Stimulated activated naive B cell treated with anti-CD40 and anti-IgM and Interleukin-4, amounts not matched to agents 10 μg/mL and 1 μg/mL and 100 μg/mL, for 72 hours (primary cell): ENCODE results near the gene MUC4.
"Not testable (repeated sequence)": the region's sequence is repeated elsewhere in the genome, so short reads cannot be mapped to it uniquely, and the experiment has no call there.

Experiments
- ATAC-seq, 2 donors: fragments of 150-1000 bp; cut with Tn5 transposase; replicated peaks; 2 replicates each; pipeline ENCODE4 v1.10.0; 2021; ENCODE audit warnings: moderate library complexity in 1 of 2
- DNase-seq: peaks from one replicate; pipeline ENCODE4 v3.0.0; 2021
- H3K27ac Mint-ChIP-seq: one replicate; pipeline ENCODE4 v1.8.0; 2022; ENCODE audit warnings: mild to moderate bottlenecking, mixed read lengths
- H3K27me3 Mint-ChIP-seq, 2 donors: one replicate each; pipeline ENCODE4 v1.8.0; 2022; ENCODE audit warnings: mixed read lengths in 2 of 2
- H3K36me3 Mint-ChIP-seq, 2 donors: one replicate each; pipeline ENCODE4 v1.8.0; 2022; ENCODE audit warnings: mixed read lengths in 2 of 2, mild to moderate bottlenecking in 1 of 2
- H3K4me1 Mint-ChIP-seq, 2 donors: one replicate each; pipeline ENCODE4 v1.8.0; 2022; ENCODE audit warnings: mixed read lengths in 2 of 2, mild to moderate bottlenecking in 1 of 2
- H3K4me3 Mint-ChIP-seq, 2 donors: one replicate each; pipeline ENCODE4 v1.8.0; 2022; ENCODE audit warnings: mild to moderate bottlenecking in 2 of 2, mixed read lengths in 2 of 2, moderate library complexity in 1 of 2
- H3K9me3 Mint-ChIP-seq, 2 donors: one replicate each; pipeline ENCODE4 v1.8.0; 2022; ENCODE audit warnings: mixed read lengths in 2 of 2, mild to moderate bottlenecking in 1 of 2

The MUC4 gene

DNA sequence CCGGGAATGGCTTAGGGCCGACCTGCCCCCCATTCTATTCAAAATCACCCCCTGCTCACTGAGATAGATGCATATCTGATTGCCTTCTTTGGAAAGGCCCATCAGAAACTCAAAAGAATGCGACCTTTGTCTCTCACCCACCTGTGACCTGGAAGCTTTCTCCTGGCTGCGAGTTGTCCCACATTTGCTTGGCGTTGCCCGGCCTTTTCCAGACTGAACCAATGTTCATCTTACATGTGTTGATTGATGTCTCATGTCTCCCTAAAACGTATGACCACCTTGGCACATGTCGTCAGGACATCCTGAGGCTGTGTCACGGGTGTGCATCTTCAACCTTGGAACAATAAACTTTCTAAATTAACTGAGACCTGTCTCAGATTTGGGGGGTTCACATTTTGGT lies 94.3 kb downstream of the MUC4 start:
- H3K36me3 Mint-ChIP-seq, result peaks cover 17 to 19% of the 10 kb centered on the region in 2 donors
- no peak for ATAC-seq
- H3K4me1 Mint-ChIP-seq, result peaks cover 14 to 25% of the 10 kb centered on the region in 2 donors
- no peak for DNase-seq
- H3K27ac Mint-ChIP-seq, result peak overlapping the region; percentile 6
- no peak overlapping the region for H3K4me3 Mint-ChIP-seq
- no peaks in the 10 kb centered on the region for H3K27me3 Mint-ChIP-seq
- H3K9me3 Mint-ChIP-seq, result peaks cover 2 to 3% of the 10 kb centered on the region in 2 donors

DNA sequence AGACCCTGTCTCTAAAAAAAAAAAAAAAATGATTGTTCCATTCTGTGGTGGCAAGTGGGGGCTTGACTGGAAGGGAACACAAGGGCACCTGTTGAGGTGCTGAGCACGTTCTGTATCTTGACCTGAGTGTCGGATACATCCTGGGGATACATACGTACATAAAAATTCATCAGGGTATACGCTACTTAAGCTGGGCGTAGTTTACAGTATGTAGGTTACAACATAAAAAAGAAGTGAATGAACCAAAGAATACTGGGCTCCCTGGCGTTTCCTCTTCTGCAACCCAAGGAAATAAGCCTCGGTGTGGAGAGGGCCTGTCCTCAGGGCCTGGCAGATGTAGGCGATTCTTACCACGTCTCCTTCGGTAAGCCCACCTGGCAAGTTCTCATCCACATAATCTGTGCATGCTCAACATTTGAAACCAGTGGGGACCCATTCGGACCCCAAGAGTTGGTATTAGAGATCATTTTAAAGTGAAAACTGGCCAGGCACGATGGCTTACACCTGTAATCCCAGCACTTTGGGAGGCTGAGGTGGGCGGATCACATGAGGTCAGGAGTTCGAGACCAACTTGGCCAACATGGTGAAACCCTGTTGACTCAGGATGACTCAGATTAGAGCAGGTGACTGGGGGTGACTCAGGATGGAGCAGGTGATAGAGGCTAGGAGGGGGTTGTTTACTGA lies 96.0 kb downstream of the MUC4 start:
- no peaks in the 10 kb centered on the region for H3K27me3 Mint-ChIP-seq
- peak; percentile 39 for DNase-seq
- H3K27ac Mint-ChIP-seq, result peak overlapping the region; percentile 37
- ATAC-seq, result peak; percentile 72 to 74
- peaks cover 23 to 24% of the 10 kb centered on the region in 2 donors for H3K36me3 Mint-ChIP-seq
- H3K4me1 Mint-ChIP-seq, result peaks cover 12 to 23% of the 10 kb centered on the region in 2 donors
- no peak overlapping the region for H3K4me3 Mint-ChIP-seq
- peaks cover 2 to 3% of the 10 kb centered on the region in 2 donors for H3K9me3 Mint-ChIP-seq

DNA sequence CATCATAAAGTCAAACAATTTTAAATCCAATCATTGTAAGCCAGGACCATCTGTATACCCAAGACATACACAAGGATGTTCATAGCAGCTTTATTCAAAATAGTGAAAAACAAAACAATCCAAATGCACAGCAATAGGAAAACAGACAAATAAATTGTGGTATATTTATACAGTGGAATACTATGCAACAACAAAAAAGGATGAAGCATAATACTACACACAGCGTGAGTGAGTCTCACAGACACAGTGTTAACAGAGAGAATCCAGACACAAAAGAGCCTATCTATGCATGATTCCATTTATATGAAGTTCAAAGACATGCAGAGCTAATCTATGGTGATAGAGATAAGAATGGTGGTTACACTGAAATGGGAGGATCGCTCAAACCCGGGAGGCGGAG lies 96.6 kb downstream of the MUC4 start:
- no peaks in the 10 kb centered on the region for H3K27me3 Mint-ChIP-seq
- H3K9me3 Mint-ChIP-seq, result peaks cover 2 to 3% of the 10 kb centered on the region in 2 donors
- DNase-seq, result no peak
- ATAC-seq, result no peak
- H3K4me3 Mint-ChIP-seq, result no peak overlapping the region
- peaks cover 12 to 20% of the 10 kb centered on the region in 2 donors for H3K4me1 Mint-ChIP-seq
- no peak overlapping the region for H3K27ac Mint-ChIP-seq
- H3K36me3 Mint-ChIP-seq, result peaks cover 24 to 27% of the 10 kb centered on the region in 2 donors

DNA sequence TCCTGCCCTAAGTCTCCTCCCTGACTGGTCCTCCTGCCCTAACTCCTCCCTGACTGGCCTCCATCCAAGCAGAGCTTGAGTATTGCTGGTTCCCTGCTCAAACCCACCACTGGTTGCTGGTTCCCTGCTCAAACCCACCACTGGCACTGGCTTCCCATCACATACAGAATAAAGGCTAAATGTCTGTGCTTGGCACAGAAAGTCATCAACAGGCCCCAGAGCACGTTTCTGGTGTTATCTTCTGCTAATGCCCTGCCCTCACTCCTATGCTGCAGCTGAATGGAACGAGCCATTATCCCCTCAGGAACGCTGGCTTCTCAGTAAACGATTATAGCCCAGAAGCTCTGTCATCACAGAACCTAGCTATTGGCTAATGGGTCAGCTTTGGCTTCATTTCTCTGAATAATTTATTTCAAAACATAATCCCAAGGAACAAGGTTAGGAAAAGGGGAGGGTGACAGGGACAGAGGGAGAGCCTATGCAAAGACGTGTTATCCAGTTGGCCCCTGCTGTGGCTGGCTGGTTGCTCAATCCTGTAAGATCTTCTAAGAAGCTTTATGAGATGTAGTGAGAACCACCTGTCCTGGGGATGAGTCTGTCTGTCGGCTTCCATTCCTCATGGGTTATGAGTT lies 97.2 kb downstream of the MUC4 start:
- ATAC-seq, result no peak
- H3K4me3 Mint-ChIP-seq, result no peak overlapping the region
- H3K4me1 Mint-ChIP-seq, result peaks cover 12 to 20% of the 10 kb centered on the region in 2 donors
- no peak overlapping the region for H3K27ac Mint-ChIP-seq
- no peak for DNase-seq
- peaks cover 2 to 3% of the 10 kb centered on the region in 2 donors for H3K9me3 Mint-ChIP-seq
- H3K36me3 Mint-ChIP-seq, result peaks cover 31 to 32% of the 10 kb centered on the region in 2 donors
- no peaks in the 10 kb centered on the region for H3K27me3 Mint-ChIP-seq

GRCh38 chr3:195713150-195713549 lies 98.6 kb downstream of the MUC4 start:
- H3K27me3 Mint-ChIP-seq, H3K9me3 Mint-ChIP-seq, H3K27ac Mint-ChIP-seq, ATAC-seq, H3K4me3 Mint-ChIP-seq, DNase-seq: not testable (repeated sequence)
- peaks cover 16 to 26% of the 10 kb centered on the region in 2 donors for H3K4me1 Mint-ChIP-seq
- H3K36me3 Mint-ChIP-seq, result peaks cover 42 to 46% of the 10 kb centered on the region in 2 donors

DNA sequence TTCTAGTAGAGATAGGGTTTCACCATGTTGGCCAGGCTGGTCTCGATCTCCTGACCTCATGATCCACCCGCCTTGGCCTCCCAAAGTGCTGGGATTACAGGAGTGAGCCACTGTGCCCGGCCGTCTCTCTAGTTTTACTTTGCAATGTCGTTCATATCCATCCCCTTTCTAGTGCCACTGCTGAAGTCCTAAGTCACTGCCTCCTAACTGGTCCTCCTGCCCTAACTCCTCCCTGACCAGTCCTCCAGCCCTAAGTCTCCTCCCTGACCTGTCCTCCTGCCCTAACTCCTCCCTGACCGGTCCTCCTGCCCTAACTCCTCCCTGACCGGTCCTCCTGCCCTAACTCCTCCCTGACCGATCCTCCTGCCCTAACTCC lies 99.2 kb downstream of the MUC4 start:
- H3K27ac Mint-ChIP-seq, DNase-seq, H3K27me3 Mint-ChIP-seq, H3K4me3 Mint-ChIP-seq, H3K9me3 Mint-ChIP-seq: not testable (repeated sequence)
- ATAC-seq, result peak; percentile 20 to 35
- Mint-ChIP-seq H3K4me1 (peaks cover 16 to 25% of the 10 kb centered on the region in 2 donors), H3K36me3 (peaks cover 43 to 46% of the 10 kb centered on the region in 2 donors)

- Mint-ChIP-seq H3K36me3 (peaks cover 43 to 46% of the 10 kb centered on the region in 2 donors), H3K9me3 (peaks cover 2 to 3% of the 10 kb centered on the region in 2 donors), H3K27ac (no peak overlapping the region), H3K4me3 (no peak overlapping the region), H3K27me3 (no peaks in the 10 kb centered on the region), H3K4me1 (peaks cover 12 to 19% of the 10 kb centered on the region in 2 donors)
- DNase-seq (no peak), ATAC-seq (peak; percentile 13 to 33)
Measured at GRCh38 chr3:195711813-195712534, 99.8 kb downstream of the MUC4 start.

DNA sequence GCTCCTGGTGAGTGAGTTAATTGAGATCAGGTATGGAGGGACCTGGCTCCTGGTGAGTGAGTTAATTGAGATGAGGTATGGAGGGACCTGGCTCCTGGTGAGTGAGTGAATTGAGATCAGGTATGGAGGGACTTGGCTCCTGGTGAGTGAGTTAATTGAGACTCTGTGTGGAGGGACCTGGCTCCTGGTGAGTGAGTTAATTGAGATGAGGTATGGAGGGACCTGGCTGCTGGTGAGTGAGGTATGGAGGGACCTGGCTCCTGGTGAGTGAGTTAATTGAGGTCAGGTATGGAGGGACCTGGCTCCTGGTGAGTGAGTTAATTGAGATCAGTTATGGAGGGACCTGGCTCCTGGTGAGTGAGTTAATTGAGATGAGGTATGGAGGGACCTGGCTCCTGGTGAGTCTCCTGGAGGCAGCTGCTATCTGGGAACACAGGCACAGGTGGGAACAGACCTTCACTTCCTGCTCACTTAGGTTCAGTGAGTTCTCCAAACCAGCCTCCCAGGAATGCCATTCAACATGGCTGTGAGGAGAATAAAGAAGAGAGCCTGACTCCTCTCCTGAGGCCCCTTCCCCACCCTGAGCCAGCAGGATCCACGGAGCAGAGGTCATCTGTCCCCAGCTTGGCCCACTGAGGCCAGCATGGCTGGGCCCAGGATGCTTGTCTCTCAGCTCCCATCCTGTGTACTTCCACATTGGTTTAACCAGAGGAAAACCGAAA lies 100.5 kb downstream of the MUC4 start:
- ATAC-seq, H3K4me3 Mint-ChIP-seq, H3K27ac Mint-ChIP-seq, H3K27me3 Mint-ChIP-seq, DNase-seq, H3K9me3 Mint-ChIP-seq: not testable (repeated sequence)
- peaks cover 43 to 46% of the 10 kb centered on the region in 2 donors for H3K36me3 Mint-ChIP-seq
- H3K4me1 Mint-ChIP-seq, result peaks cover 10 to 12% of the 10 kb centered on the region in 2 donors

DNA sequence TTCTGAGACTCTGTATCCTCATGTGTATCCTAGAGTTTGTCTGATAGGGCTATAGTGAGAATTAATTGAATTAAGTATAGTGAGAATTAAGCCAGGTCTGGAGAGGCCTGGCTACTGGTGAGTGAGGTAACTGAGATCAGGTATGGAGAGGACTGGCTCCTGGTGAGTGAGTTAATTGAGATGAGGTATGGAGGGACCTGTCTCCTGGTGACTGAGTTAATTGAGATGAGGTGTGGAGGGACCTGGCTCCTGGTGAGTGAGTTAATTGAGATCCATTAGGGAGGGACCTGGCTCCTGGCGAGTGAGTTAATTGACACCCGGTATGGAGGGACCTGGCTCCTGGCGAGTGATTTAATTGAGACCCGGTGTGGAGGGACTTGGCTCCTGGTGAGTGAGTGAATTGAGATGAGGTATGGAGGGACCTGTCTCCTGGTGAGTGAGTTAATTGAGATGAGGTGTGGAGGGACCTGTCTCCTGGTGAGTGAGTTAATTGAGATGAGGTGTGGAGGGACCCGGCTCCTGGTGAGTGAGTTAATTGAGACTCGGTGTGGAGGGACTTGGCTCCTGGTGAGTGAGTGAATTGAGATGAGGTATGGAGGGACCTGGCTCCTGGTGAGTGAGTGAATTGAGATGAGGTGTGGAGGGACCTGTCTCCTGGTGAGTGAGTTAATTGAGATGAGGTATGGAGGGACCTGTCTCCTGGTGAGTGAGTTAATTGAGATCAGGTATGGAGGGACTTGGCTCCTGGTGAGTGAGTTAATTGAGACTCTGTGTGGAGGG lies 101.4 kb downstream of the MUC4 start:
- peaks cover 40 to 41% of the 10 kb centered on the region in 2 donors for H3K36me3 Mint-ChIP-seq
- not testable (repeated sequence) for H3K4me1 Mint-ChIP-seq, H3K27ac Mint-ChIP-seq, H3K9me3 Mint-ChIP-seq, H3K4me3 Mint-ChIP-seq, ATAC-seq, H3K27me3 Mint-ChIP-seq, DNase-seq

DNA sequence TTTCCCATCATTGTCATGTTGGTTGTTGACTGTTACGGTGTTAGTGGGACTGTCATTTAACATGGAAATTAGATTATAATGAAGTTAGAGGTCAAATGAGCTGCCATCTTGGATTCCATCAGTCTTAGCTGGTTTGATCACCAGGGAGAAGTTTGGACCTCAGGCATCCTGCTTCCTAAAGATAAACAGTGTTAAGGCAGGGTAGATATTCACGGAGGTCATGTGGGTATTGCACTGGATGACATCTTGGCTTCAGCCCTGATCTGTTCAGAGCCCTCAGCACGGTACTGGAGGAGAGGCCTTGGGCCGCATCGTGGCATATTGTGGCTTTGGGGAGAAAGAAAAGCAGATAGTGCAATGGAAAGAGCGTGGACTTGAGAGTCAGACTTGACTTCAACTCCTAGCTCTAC lies 102.0 kb downstream of the MUC4 start:
- H3K27ac Mint-ChIP-seq, result no peak overlapping the region
- no peak for DNase-seq

GRCh38 chr3:195708626-195709481 lies 102.9 kb downstream of the MUC4 start:
- peaks cover 29% of the 10 kb centered on the region in 2 donors for H3K36me3 Mint-ChIP-seq
- DNase-seq (no peak), ATAC-seq (peak; percentile 51 to 52)
- H3K4me1 Mint-ChIP-seq, result peaks cover 4 to 6% of the 10 kb centered on the region in 2 donors
- no peaks in the 10 kb centered on the region for H3K27me3 Mint-ChIP-seq
- no peaks in the 10 kb centered on the region for H3K9me3 Mint-ChIP-seq
- no peak overlapping the region for H3K4me3 Mint-ChIP-seq
- H3K27ac Mint-ChIP-seq, result no peak overlapping the region

More for the DNA sequence above, 102.0 kb downstream of the MUC4 start:
- Mint-ChIP-seq H3K4me1 (peaks cover 6% of the 10 kb centered on the region in 2 donors), H3K4me3 (no peak overlapping the region), H3K9me3 (no peaks in the 10 kb centered on the region), H3K36me3 (peaks cover 34 to 35% of the 10 kb centered on the region in 2 donors), H3K27me3 (no peaks in the 10 kb centered on the region)
- no peak for ATAC-seq

DNA sequence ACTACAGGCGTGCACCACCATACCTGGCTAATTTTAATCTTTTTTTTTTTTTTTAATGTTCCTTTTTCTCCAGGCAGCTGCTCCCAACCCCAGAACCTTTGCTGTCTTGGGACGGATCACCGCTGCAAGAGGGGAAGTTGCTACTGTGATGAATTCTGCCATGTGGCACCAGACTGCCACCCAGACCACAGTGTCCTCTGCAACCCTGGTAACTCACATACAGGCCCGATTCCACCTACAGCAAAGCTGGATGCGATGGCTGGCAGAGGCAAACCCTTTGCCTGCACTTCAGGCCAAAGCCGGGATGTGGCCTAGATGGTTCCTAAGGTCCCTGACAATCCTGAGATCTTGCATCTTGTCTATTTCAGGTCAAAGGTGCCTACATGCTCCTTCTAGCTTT lies 103.7 kb downstream of the MUC4 start:
- ATAC-seq, result no peak
- DNase-seq, result no peak
- Mint-ChIP-seq H3K27me3 (no peaks in the 10 kb centered on the region), H3K4me3 (no peak overlapping the region), H3K36me3 (peaks cover 29% of the 10 kb centered on the region in 2 donors), H3K27ac (no peak overlapping the region), H3K9me3 (no peaks in the 10 kb centered on the region), H3K4me1 (peaks cover 4 to 6% of the 10 kb centered on the region in 2 donors)
